Stomach (tissue), 4 donors: ENCODE data around the gene ATP1B1.

Experiments used
- CTCF ChIP-seq, 7 experiments: fragments of 450-650 bp in 4 of 7; fragments of 200-600 bp in 3 of 7; sonication (generic) in 3 of 7; IDR thresholded peaks; one replicate each; pipeline ENCODE4 v1.5.1; 2016 to 2019; ENCODE audit warnings: antibody characterized with exemption in 7 of 7, control low read depth in 2 of 7, mild to moderate bottlenecking in 1 of 7
- POLR2A ChIP-seq, 4 donors: fragments of 450-650 bp; IDR thresholded peaks; one replicate each; pipeline ENCODE4 v1.6.1; 2016; ENCODE audit warnings: antibody characterized with exemption in 4 of 4, control low read depth in 2 of 4, mild to moderate bottlenecking in 1 of 4, moderate library complexity in 1 of 4
- POLR2AphosphoS5 ChIP-seq, 3 donors: sonication (generic); formaldehyde crosslinking; IDR thresholded peaks; one replicate each; pipeline ENCODE4 v1.6.1; 2016; ENCODE audit warnings: antibody characterized with exemption in 3 of 3

GRCh38 chr1:169086603-169087455, 19.7 kb upstream of the ATP1B1 start:
- TF ChIP-seq POLR2AphosphoS5 (IDR thresholded peaks at IDR 0.05) = no peak
- no peak for TF ChIP-seq CTCF (IDR thresholded peaks at IDR 0.05)
- TF ChIP-seq POLR2A (IDR thresholded peaks at IDR 0.05) = no peak
